IPS-18a (cell line): ENCODE measurements around the gene TOB1.

ENCODE experiments used
- H3K27ac ChIP-seq: one replicate; pipeline ENCODE4 v1.5.1; 2013; ENCODE audit warnings: low read length
- H3K27me3 ChIP-seq: one replicate; pipeline ENCODE4 v1.6.1; 2013; ENCODE audit warnings: mild to moderate bottlenecking, low read length; ENCODE audit not compliant: control insufficient read depth, insufficient read depth
- H3K36me3 ChIP-seq: one replicate; pipeline ENCODE4 v1.6.1; 2013; ENCODE audit warnings: low read depth, low read length; ENCODE audit not compliant: control insufficient read depth
- H3K4me1 ChIP-seq: one replicate; pipeline ENCODE4 v1.6.1; 2013; ENCODE audit warnings: low read depth, low read length; ENCODE audit not compliant: control insufficient read depth
- H3K4me3 ChIP-seq: one replicate; pipeline ENCODE4 v1.5.1; 2013; ENCODE audit warnings: low read length
- H3K9ac ChIP-seq: one replicate; pipeline ENCODE4 v1.6.1; 2013; ENCODE audit warnings: mild to moderate bottlenecking, low read length, moderate library complexity
- H3K9me3 ChIP-seq: one replicate; pipeline ENCODE4 v1.6.1; 2013; ENCODE audit warnings: low read depth, low read length; ENCODE audit not compliant: control insufficient read depth

Gene TOB1, protein sequence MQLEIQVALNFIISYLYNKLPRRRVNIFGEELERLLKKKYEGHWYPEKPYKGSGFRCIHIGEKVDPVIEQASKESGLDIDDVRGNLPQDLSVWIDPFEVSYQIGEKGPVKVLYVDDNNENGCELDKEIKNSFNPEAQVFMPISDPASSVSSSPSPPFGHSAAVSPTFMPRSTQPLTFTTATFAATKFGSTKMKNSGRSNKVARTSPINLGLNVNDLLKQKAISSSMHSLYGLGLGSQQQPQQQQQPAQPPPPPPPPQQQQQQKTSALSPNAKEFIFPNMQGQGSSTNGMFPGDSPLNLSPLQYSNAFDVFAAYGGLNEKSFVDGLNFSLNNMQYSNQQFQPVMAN

GRCh38 chr17:50866261-50866949 lies at the start of gene TOB1:
Gene TOB1, minus strand, starts transcription at chr17:50866354. Its CDS starts 2,337 bp downstream, at chr17:50864017.
- Histone ChIP-seq H3K9ac (peak within 1 kb of the TSS; percentile 87), H3K27ac (peak within 1 kb of the TSS; percentile 56), H3K36me3 (peaks cover 22% of the 10 kb centered on the region), H3K27me3 (no peaks in the 10 kb centered on the region), H3K4me1 (peaks cover 12% of the 10 kb centered on the region), H3K4me3 (peak within 1 kb of the TSS; percentile 100), H3K9me3 (no peaks in the 10 kb centered on the region)

- Histone ChIP-seq H3K4me3 (no peak overlapping the region), H3K9ac (no peak overlapping the region), H3K27me3 (no peaks in the 10 kb centered on the region), H3K4me1 (peaks cover 41% of the 10 kb centered on the region), H3K36me3 (no peaks in the 10 kb centered on the region), H3K9me3 (no peaks in the 10 kb centered on the region), H3K27ac (no peak overlapping the region)
Observed at GRCh38 chr17:50914505-50915063, 48.4 kb upstream of the TOB1 start.

- no peak overlapping the region for H3K9ac ChIP-seq
- H3K4me1 ChIP-seq = peaks cover 37% of the 10 kb centered on the region
- H3K27me3 ChIP-seq = no peaks in the 10 kb centered on the region
- no peak overlapping the region for H3K4me3 ChIP-seq
- H3K27ac ChIP-seq = no peak overlapping the region
- H3K9me3 ChIP-seq = no peaks in the 10 kb centered on the region
- H3K36me3 ChIP-seq = no peaks in the 10 kb centered on the region
Observed at GRCh38 chr17:50913120-50913519, 47.0 kb upstream of the TOB1 start.

GRCh38 chr17:50911890-50912289 lies 45.7 kb upstream of the TOB1 start:
- Histone ChIP-seq H3K27me3 (no peaks in the 10 kb centered on the region), H3K4me1 (peaks cover 25% of the 10 kb centered on the region), H3K4me3 (no peak overlapping the region), H3K27ac (no peak overlapping the region), H3K9me3 (no peaks in the 10 kb centered on the region), H3K9ac (no peak overlapping the region), H3K36me3 (no peaks in the 10 kb centered on the region)

GRCh38 chr17:50911450-50911849 lies 45.3 kb upstream of the TOB1 start:
- Histone ChIP-seq H3K4me1 (peaks cover 21% of the 10 kb centered on the region), H3K27ac (no peak overlapping the region), H3K36me3 (no peaks in the 10 kb centered on the region), H3K9me3 (no peaks in the 10 kb centered on the region), H3K27me3 (no peaks in the 10 kb centered on the region), H3K9ac (no peak overlapping the region), H3K4me3 (no peak overlapping the region)

GRCh38 chr17:50909765-50910605 lies 43.8 kb upstream of the TOB1 start:
- no peak overlapping the region for H3K27ac ChIP-seq
- H3K36me3 ChIP-seq = no peaks in the 10 kb centered on the region
- H3K4me1 ChIP-seq = peaks cover 27% of the 10 kb centered on the region

GRCh38 chr17:50908860-50909764 lies 43.0 kb upstream of the TOB1 start:
- Histone ChIP-seq H3K4me3 (no peak overlapping the region), H3K9ac (no peak overlapping the region), H3K4me1 (peaks cover 30% of the 10 kb centered on the region), H3K9me3 (no peaks in the 10 kb centered on the region), H3K27ac (no peak overlapping the region), H3K27me3 (no peaks in the 10 kb centered on the region), H3K36me3 (no peaks in the 10 kb centered on the region)

More at GRCh38 chr17:50909765-50910605, 43.8 kb upstream of the TOB1 start:
- no peaks in the 10 kb centered on the region for H3K9me3 ChIP-seq
- no peak overlapping the region for H3K4me3 ChIP-seq
- H3K9ac ChIP-seq = no peak overlapping the region
- H3K27me3 ChIP-seq = no peaks in the 10 kb centered on the region

GRCh38 chr17:50908140-50908859 lies 42.1 kb upstream of the TOB1 start:
- Histone ChIP-seq H3K27ac (no peak overlapping the region), H3K4me1 (peaks cover 35% of the 10 kb centered on the region), H3K9ac (no peak overlapping the region)

GRCh38 chr17:50906443-50906842 lies 40.3 kb upstream of the TOB1 start:
- Histone ChIP-seq H3K27me3 (no peaks in the 10 kb centered on the region), H3K9ac (no peak overlapping the region), H3K27ac (no peak overlapping the region), H3K4me3 (no peak overlapping the region), H3K36me3 (no peaks in the 10 kb centered on the region), H3K4me1 (peaks cover 36% of the 10 kb centered on the region), H3K9me3 (no peaks in the 10 kb centered on the region)

More at GRCh38 chr17:50908140-50908859, 42.1 kb upstream of the TOB1 start:
- Histone ChIP-seq H3K36me3 (no peaks in the 10 kb centered on the region), H3K4me3 (no peak overlapping the region), H3K27me3 (no peaks in the 10 kb centered on the region), H3K9me3 (no peaks in the 10 kb centered on the region)

DNA sequence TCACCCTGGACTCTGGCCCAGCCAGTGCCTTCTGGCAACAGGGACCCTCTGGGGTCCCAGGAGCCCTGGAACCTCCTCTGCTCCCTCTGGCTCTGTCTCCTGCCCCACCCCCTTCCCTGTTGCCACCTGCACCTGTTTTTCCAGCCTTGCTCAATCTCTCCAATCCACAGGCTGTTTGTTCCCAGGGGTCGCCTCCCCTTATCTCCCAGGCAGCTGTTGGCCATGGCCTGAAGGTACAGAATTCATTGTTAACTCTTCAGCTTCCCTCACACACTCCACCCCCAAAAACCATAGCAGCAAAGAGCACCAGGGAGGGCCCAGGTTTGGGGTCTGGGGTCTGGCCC lies 39.3 kb upstream of the TOB1 start:
- Histone ChIP-seq H3K27ac (no peak overlapping the region), H3K9ac (no peak overlapping the region), H3K4me3 (no peak overlapping the region), H3K27me3 (no peaks in the 10 kb centered on the region), H3K9me3 (no peaks in the 10 kb centered on the region), H3K36me3 (no peaks in the 10 kb centered on the region), H3K4me1 (peaks cover 35% of the 10 kb centered on the region)
